HepG2 (cell line): ENCODE results near the gene APRT. TPM values are rescaled to one million over a fixed set of nuclear protein-coding genes. Genes with fewer than 3 reads are reported as not detected.

Source experiments
- AGO2 ChIP-seq: fragments of 200-400 bp; formaldehyde crosslinking; optimal IDR thresholded peaks from 2 replicates; pipeline ENCODE3; 2017; ENCODE audit warnings: mild to moderate bottlenecking, low read depth, low read length, moderate library complexity
- ARNT2 ChIP-seq: sonication (generic); formaldehyde crosslinking; IDR thresholded peaks from 2 replicates; pipeline ENCODE4 v1.8.0; 2022; ENCODE audit warnings: mild to moderate bottlenecking, low read depth, missing genetic modification reagents, moderate library complexity
- ATF2 ChIP-seq: sonication (generic); formaldehyde crosslinking; IDR thresholded peaks from 2 replicates; pipeline ENCODE4 v1.4.0; 2020; ENCODE audit warnings: missing genetic modification reagents
- HIC2 ChIP-seq: sonication (generic); formaldehyde crosslinking; IDR thresholded peaks from 2 replicates; pipeline ENCODE4 v1.9.0; 2022; ENCODE audit warnings: low read depth, missing genetic modification reagents
- IRF1 ChIP-seq: sonication (generic); formaldehyde crosslinking; IDR thresholded peaks from 2 replicates; pipeline ENCODE4 v1.4.0; 2020; ENCODE audit warnings: low read depth, mild to moderate bottlenecking, missing genetic modification reagents
- JDP2 ChIP-seq: sonication (generic); formaldehyde crosslinking; IDR thresholded peaks from 2 replicates; pipeline ENCODE4 v1.8.1; 2022; ENCODE audit warnings: missing genetic modification reagents, borderline replicate concordance
- KDM1A ChIP-seq: IDR thresholded peaks from 2 replicates; pipeline ENCODE4 v1.6.1; 2016; ENCODE audit warnings: missing compliant biosample characterization
- PCBP2 ChIP-seq: fragments of 200-400 bp; formaldehyde crosslinking; optimal IDR thresholded peaks from 2 replicates; pipeline ENCODE3; 2018; ENCODE audit warnings: low read length, low read depth; ENCODE audit not compliant: poor library complexity, severe bottlenecking
- RAD51 ChIP-seq: fragments of 450-650 bp; IDR thresholded peaks from 2 replicates; pipeline ENCODE4 v1.6.1; 2016; ENCODE audit warnings: borderline replicate concordance
- THAP9 ChIP-seq: sonication (generic); formaldehyde crosslinking; IDR thresholded peaks from 2 replicates; pipeline ENCODE4; 2020; ENCODE audit warnings: missing genetic modification reagents, mild to moderate bottlenecking, borderline replicate concordance
- USF2 ChIP-seq, 2 experiments: sonication (generic) in 1 of 2; formaldehyde crosslinking in 1 of 2; IDR thresholded peaks; 2 replicates each; pipeline versions ENCODE4 v1.5.1 to v1.6.1; 2011 to 2020; ENCODE audit warnings: borderline replicate concordance in 1 of 2, low read depth in 1 of 2, low read length in 1 of 2, mild to moderate bottlenecking in 1 of 2, missing genetic modification reagents in 1 of 2, moderate library complexity in 1 of 2
- YY1 ChIP-seq: IDR thresholded peaks from 2 replicates; pipeline ENCODE4 v1.6.1; 2011; ENCODE audit warnings: low read length, low read depth, moderate library complexity, mild to moderate bottlenecking; ENCODE audit not compliant: insufficient read depth, insufficient replicate concordance
- ZNF510 ChIP-seq: sonication (generic); formaldehyde crosslinking; IDR thresholded peaks from 2 replicates; pipeline ENCODE4 v1.4.0; 2020; ENCODE audit warnings: low read depth, mild to moderate bottlenecking, missing genetic modification reagents
- ZNF546 ChIP-seq: sonication (generic); formaldehyde crosslinking; conservative IDR thresholded peaks from 2 replicates; pipeline ENCODE4 v1.8.1; 2023; ENCODE audit warnings: mild to moderate bottlenecking, missing genetic modification reagents
- ZNF562 ChIP-seq: sonication (generic); formaldehyde crosslinking; IDR thresholded peaks from 2 replicates; pipeline ENCODE4 v1.8.0; 2022; ENCODE audit warnings: missing genetic modification reagents, borderline replicate concordance
- ZNF749 ChIP-seq: sonication (generic); formaldehyde crosslinking; IDR thresholded peaks from 2 replicates; pipeline ENCODE4 v1.8.0; 2022; ENCODE audit warnings: mild to moderate bottlenecking, missing genetic modification reagents, moderate library complexity, borderline replicate concordance
- ZUFSP ChIP-seq: sonication (generic); formaldehyde crosslinking; IDR thresholded peaks from 2 replicates; pipeline ENCODE4 v1.9.0; 2021; ENCODE audit warnings: missing genetic modification reagents, mild to moderate bottlenecking, borderline replicate concordance
- polyA plus RNA-seq, 8 experiments: library from polyadenylated mRNA; depleted of rRNA in 3 of 8; stranded (reverse) in 7 of 8; unstranded in 1 of 8; fragments of >200 nt; fragmentation: Illumina TruSeq in 4 of 8; extraction: Trizol in 4 of 8; gene quantifications; 2 replicates each; pipeline versions ENCODE4 v1.2.1 to v1.2.3, GENCODE V29; 2011 to 2016; ENCODE audit warnings: low read depth in 4 of 8, missing spikeins in 1 of 8, mixed read lengths in 1 of 8; ENCODE audit not compliant: insufficient read depth in 1 of 8
- total RNA-seq, 5 experiments: library from RNA; depleted of rRNA; stranded (reverse); fragments of >200 nt; fragmentation: Illumina TruSeq; extraction: Trizol; gene quantifications; 2 replicates each; pipeline ENCODE4 v1.2.3, GENCODE V29; 2016; ENCODE audit warnings: low read depth in 1 of 5

Gene APRT
- total and polyA plus RNA-seq, 2 of the 13 experiments (the other 11 are each of a cell fraction or from before 2014, with no cell fraction given), result 155 to 242 TPM

- TF ChIP-seq ZNF510 (CRISPR knock-in tag) (no peak), THAP9 (peak; percentile 60; the same call in 1 of the 2 replicates), HIC2 (peak; percentile 86; the same call in 1 of the 2 replicates), PCBP2 (no peak), ZNF749 (CRISPR knock-in tag) (no peak), KDM1A (CRISPR knock-in tag) (peak; percentile 91), ZNF546 (0 out of 2 replicates have a peak, but pooled peaks have one; percentile 47), YY1 (peak; percentile 50), ZUFSP (CRISPR knock-in tag) (no peak), IRF1 (no peak), USF2 (IDR thresholded peaks at IDR 0.05; ENCODE audit: low read depth, low read length) (no peak), USF2 (CRISPR knock-in tag; IDR thresholded peaks at IDR 0.05; ENCODE audit: borderline replicate concordance) (no peak), ZNF562 (CRISPR knock-in tag) (no peak), ATF2 (CRISPR knock-in tag) (peak; percentile 92), AGO2 (peak; percentile 3), JDP2 (CRISPR knock-in tag) (no peak), RAD51 (no peak), ARNT2 (CRISPR knock-in tag) (peak; percentile 63; the same call in 1 of the 2 replicates)
These were observed 48.1 kb downstream of the APRT start (continued) for GRCh38 chr16:88763502-88764053.
